Ishikawa (cell line): ENCODE measurements around the gene IGF1R.

Source experiments
- CEBPB ChIP-seq: IDR thresholded peaks from 2 replicates; pipeline ENCODE4 v1.6.1; 2012
- CREB1 ChIP-seq: IDR thresholded peaks from 2 replicates; pipeline ENCODE4 v1.6.1; 2012; ENCODE audit warnings: low read depth
- EGR1 ChIP-seq: IDR thresholded peaks from 2 replicates; pipeline ENCODE4 v1.6.1; 2012
- EP300 ChIP-seq: IDR thresholded peaks from 2 replicates; pipeline ENCODE4 v1.6.1; 2012; ENCODE audit warnings: borderline replicate concordance
- FOXM1 ChIP-seq: IDR thresholded peaks from 2 replicates; pipeline ENCODE4 v1.6.1; 2012; ENCODE audit warnings: low read depth, borderline replicate concordance
- MAX ChIP-seq: IDR thresholded peaks from 2 replicates; pipeline ENCODE4 v1.6.1; 2012
- NFIC ChIP-seq: IDR thresholded peaks from 2 replicates; pipeline ENCODE4 v1.6.1; 2012
- RAD21 ChIP-seq: IDR thresholded peaks from 2 replicates; pipeline ENCODE4 v1.6.1; 2012; ENCODE audit warnings: low read depth
- REST ChIP-seq: IDR thresholded peaks from 2 replicates; pipeline ENCODE4 v1.6.1; 2012; ENCODE audit warnings: low read depth, mild to moderate bottlenecking
- TAF1 ChIP-seq: IDR thresholded peaks from 2 replicates; pipeline ENCODE4 v1.6.1; 2012; ENCODE audit warnings: low read depth, mild to moderate bottlenecking
- TCF12 ChIP-seq: IDR thresholded peaks from 2 replicates; pipeline ENCODE4 v1.6.1; 2012; ENCODE audit warnings: low read depth
- TEAD4 ChIP-seq: IDR thresholded peaks from 2 replicates; pipeline ENCODE4 v1.6.1; 2012
- USF1 ChIP-seq: IDR thresholded peaks from 2 replicates; pipeline ENCODE4 v1.6.1; 2012
- YY1 ChIP-seq: IDR thresholded peaks from 2 replicates; pipeline ENCODE4 v1.6.1; 2012; ENCODE audit warnings: low read depth
- ZBTB7A ChIP-seq: IDR thresholded peaks from 2 replicates; pipeline ENCODE4 v1.6.1; 2012; ENCODE audit warnings: low read depth

Gene IGF1R

GRCh38 chr15:98958918-98959639, 310.7 kb downstream of the IGF1R start:
- TF ChIP-seq TEAD4 (no peak), CEBPB (no peak), CREB1 (no peak), MAX (no peak), TAF1 (no peak), YY1 (no peak), REST (no peak), FOXM1 (no peak), NFIC (no peak), EP300 (no peak), TCF12 (no peak), USF1 (no peak), ZBTB7A (no peak), RAD21 (no peak), EGR1 (no peak)

GRCh38 chr15:98959640-98960007, 311.3 kb downstream of the IGF1R start:
- TF ChIP-seq REST = no peak
- no peak for TF ChIP-seq EP300
- TF ChIP-seq EGR1 = no peak
- no peak for TF ChIP-seq RAD21
- TF ChIP-seq TCF12 = no peak

GRCh38 chr15:98960555-98961050, 312.3 kb downstream of the IGF1R start:
- TF ChIP-seq YY1 (no peak), CREB1 (no peak), TEAD4 (no peak), NFIC (no peak), TCF12 (no peak), USF1 (no peak), TAF1 (no peak), RAD21 (no peak)

- TF ChIP-seq MAX = no peak
- TF ChIP-seq USF1 = no peak
- TF ChIP-seq REST = no peak
- TF ChIP-seq TAF1 = no peak
- no peak for TF ChIP-seq CEBPB
- TF ChIP-seq NFIC = no peak
- TF ChIP-seq TEAD4 = no peak
- TF ChIP-seq TCF12 = no peak
- TF ChIP-seq EGR1 = no peak
Observed at GRCh38 chr15:98963444-98963843, 315.1 kb downstream of the IGF1R start.
